GM12878 (cell line): ENCODE data around the gene DNMT3A. TPM values are rescaled to one million over a fixed set of nuclear protein-coding genes. Genes with fewer than 3 reads are reported as not detected.

Experiments used
- BACH1 ChIP-seq: fragments of 450-650 bp; IDR thresholded peaks from 2 replicates; pipeline ENCODE4 v1.6.1; 2017; ENCODE audit warnings: mild to moderate bottlenecking, borderline replicate concordance
- GATAD2B ChIP-seq: fragments of 450-650 bp; conservative IDR thresholded peaks from 2 replicates; pipeline ENCODE4 v1.6.1; 2017; ENCODE audit warnings: low read depth, mild to moderate bottlenecking, moderate library complexity
- IKZF1 ChIP-seq: fragments of 450-650 bp; conservative IDR thresholded peaks from 2 replicates; pipeline ENCODE4 v1.6.1; 2017; ENCODE audit warnings: antibody characterized with exemption, mild to moderate bottlenecking
- NBN ChIP-seq: fragments of 450-650 bp; IDR thresholded peaks from 2 replicates; pipeline ENCODE4 v1.6.1; 2016
- NR2F1 ChIP-seq: fragments of 450-650 bp; conservative IDR thresholded peaks from 2 replicates; pipeline ENCODE4 v1.6.1; 2017; ENCODE audit warnings: mild to moderate bottlenecking
- NRF1 ChIP-seq: conservative IDR thresholded peaks from 2 replicates; pipeline ENCODE4 v1.6.1; 2011; ENCODE audit warnings: mild to moderate bottlenecking, low read depth, low read length, improper control_type of control experiment
- RB1 ChIP-seq: fragments of 450-650 bp; formaldehyde crosslinking; IDR thresholded peaks from 2 replicates; pipeline ENCODE4 v1.6.1; 2017; ENCODE audit warnings: mild to moderate bottlenecking, borderline replicate concordance
- SIN3A ChIP-seq: IDR thresholded peaks from 2 replicates; pipeline ENCODE4 v1.6.1; 2012; ENCODE audit warnings: low read depth, low read length, improper control_type of control experiment
- polyA plus RNA-seq, 11 experiments: library from polyadenylated mRNA; depleted of rRNA in 4 of 11; unstranded in 6 of 11; stranded (reverse) in 5 of 11; fragments of >200 nt; fragmentation: Nextera tagmentation in 4 of 11; fragmentation: Illumina TruSeq in 1 of 11; extraction: Ambion mirVana in 4 of 11; extraction: Trizol in 1 of 11; gene quantifications; 1 replicate in 1 of 11; 2 replicates in 10 of 11; pipeline versions ENCODE4 v1.2.1 to v1.2.3, GENCODE V29; 2011 to 2016; ENCODE audit warnings: inconsistent platforms in 2 of 11, missing spikeins in 2 of 11, low read depth in 1 of 11
- total RNA-seq, 4 experiments: library from RNA; depleted of rRNA in 3 of 4; stranded (reverse); fragments of >200 nt in 3 of 4; fragmentation: Illumina TruSeq in 1 of 4; extraction: Trizol in 1 of 4; gene quantifications; 2 replicates each; pipeline versions ENCODE4 v1.2.1 to v1.2.3, GENCODE V29; 2013 to 2021
- TF ChIP-seq, protein P1 (sequence below): IDR thresholded peaks from 2 replicates; pipeline ENCODE4 v1.6.1; 2011; ENCODE audit warnings: borderline replicate concordance, low read depth, mild to moderate bottlenecking, moderate library complexity, mixed read lengths, low read length; ENCODE audit not compliant: insufficient read depth; ENCODE audit errors: extremely low read length
- TF ChIP-seq, protein P2 (sequence below): fragments of 450-650 bp; conservative IDR thresholded peaks from 2 replicates; pipeline ENCODE4 v1.6.1; 2017; ENCODE audit warnings: mild to moderate bottlenecking, moderate library complexity

The DNMT3A gene
- total and polyA plus RNA-seq, 10 of the 15 experiments (the other 5 are each of a cell fraction or from before 2014, with no cell fraction given): 7.4 to 51.6 (median 17.4) TPM

DNA sequence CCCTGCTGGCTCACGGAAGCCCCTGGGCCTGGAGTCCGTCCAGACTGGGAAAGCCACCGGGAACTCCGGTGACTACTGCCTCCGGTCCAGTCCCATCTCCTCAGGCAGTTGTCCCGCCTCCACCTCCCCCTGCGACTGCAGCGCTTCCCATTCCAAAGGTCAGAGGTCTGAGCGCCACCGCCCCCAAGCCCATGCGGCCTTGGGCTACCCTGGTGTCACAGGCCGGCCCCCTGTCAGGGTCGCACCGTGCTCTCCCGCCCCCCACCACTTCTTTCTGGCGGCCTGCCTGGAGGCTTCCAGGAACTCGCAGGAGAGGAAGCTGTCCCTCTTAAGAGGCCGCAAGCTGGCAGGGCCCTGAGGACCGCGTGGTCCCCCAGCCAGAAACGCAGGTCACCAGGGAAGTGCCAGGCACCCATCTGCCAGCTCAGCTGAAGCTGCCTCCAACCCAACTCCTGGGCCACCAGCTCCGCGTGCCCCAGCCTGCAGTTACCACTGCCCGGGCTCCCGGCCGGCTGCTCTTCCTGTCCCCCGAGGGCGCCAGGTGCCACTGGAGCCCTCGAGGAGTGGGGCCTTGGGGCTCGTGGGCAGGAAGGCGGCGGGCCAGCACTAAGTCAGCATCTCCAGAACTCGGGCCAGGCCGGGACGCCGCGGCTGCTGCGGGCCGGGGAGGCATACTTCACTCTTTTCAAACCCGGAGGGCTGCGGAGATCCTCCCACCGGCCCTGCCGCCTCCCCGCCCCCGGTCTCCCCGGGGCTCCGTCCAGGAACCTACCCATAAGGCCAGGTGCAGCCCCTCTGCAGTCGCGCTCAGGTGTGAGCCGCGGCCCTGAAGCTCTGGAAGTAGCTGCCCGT lies 90.1 kb downstream of the DNMT3A start (continued):
- TF ChIP-seq NRF1 (no peak), NBN (no peak), IKZF1 (peak; percentile 46), SIN3A (0 out of 2 replicates have a peak, but pooled peaks have one; percentile 41), GATAD2B (peak; percentile 62), BACH1 (0 out of 2 replicates have a peak, but pooled peaks have one; percentile 35), RB1 (no peak), NR2F1 (peak; percentile 79)
- TF ChIP-seq, protein P1, sequence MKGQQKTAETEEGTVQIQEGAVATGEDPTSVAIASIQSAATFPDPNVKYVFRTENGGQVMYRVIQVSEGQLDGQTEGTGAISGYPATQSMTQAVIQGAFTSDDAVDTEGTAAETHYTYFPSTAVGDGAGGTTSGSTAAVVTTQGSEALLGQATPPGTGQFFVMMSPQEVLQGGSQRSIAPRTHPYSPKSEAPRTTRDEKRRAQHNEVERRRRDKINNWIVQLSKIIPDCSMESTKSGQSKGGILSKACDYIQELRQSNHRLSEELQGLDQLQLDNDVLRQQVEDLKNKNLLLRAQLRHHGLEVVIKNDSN: no peak
- TF ChIP-seq, protein P2, sequence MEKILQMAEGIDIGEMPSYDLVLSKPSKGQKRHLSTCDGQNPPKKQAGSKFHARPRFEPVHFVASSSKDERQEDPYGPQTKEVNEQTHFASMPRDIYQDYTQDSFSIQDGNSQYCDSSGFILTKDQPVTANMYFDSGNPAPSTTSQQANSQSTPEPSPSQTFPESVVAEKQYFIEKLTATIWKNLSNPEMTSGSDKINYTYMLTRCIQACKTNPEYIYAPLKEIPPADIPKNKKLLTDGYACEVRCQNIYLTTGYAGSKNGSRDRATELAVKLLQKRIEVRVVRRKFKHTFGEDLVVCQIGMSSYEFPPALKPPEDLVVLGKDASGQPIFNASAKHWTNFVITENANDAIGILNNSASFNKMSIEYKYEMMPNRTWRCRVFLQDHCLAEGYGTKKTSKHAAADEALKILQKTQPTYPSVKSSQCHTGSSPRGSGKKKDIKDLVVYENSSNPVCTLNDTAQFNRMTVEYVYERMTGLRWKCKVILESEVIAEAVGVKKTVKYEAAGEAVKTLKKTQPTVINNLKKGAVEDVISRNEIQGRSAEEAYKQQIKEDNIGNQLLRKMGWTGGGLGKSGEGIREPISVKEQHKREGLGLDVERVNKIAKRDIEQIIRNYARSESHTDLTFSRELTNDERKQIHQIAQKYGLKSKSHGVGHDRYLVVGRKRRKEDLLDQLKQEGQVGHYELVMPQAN: peak; percentile 31; the same call in 1 of the 2 replicates
